Testis (tissue), 2 donors: Measurements from ENCODE around the gene GALNT9.

ENCODE experiments used
- CTCF ChIP-seq, 3 experiments: fragments of 450-650 bp in 2 of 3; fragments of 200-600 bp in 1 of 3; sonication (generic) in 1 of 3; IDR thresholded peaks; one replicate each; pipeline ENCODE4 v1.5.1; 2016 to 2019; ENCODE audit warnings: antibody characterized with exemption in 3 of 3, mild to moderate bottlenecking in 2 of 3, moderate library complexity in 1 of 3
- POLR2A ChIP-seq: fragments of 450-650 bp; IDR thresholded peaks from one replicate; pipeline ENCODE4 v1.6.1; 2017; ENCODE audit warnings: antibody characterized with exemption, mild to moderate bottlenecking, moderate library complexity

DNA sequence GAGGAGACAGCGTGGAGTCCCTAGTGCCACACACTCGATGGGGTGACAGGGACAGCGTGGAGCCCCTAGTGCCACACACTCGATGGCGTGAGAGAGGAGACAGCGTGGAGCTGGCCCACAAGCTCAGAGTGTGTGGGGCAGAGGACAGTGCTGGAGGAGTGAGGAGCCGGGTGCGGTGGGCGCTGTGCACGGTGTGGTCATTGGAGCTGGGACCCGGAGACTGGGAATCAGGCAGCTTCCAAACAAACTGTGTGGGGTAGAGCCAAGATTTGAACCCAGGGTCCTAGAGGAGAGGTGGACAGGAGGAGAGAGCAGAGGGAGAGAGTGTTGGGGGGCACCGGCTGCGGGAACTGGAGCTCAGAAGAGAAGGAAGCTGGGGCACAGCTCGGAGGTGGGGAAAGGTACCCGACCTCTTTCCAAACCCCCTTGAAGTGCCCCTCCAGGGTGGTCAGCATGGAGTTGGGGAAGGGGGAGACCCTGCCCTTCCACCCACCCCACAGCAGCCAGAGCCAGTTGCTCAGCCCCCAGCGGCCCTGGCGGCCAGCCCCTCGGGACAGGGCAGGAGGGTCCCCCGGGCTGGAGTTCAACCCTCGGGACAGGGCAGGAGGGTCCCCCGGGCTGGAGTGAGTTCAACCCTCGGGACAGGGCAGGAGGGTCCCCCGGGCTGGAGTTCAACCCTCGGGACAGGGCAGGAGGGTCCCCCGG, 94.1 kb downstream of the GALNT9 start:
- no peak for TF ChIP-seq CTCF (IDR thresholded peaks at IDR 0.05)
- no peak for TF ChIP-seq POLR2A
